Measurements from ENCODE around the gene OXTR. TPM values are rescaled to one million over a fixed set of nuclear protein-coding genes. Genes with fewer than 3 reads are reported as not detected.

OXTR gene
- polyA plus RNA-seq, 1 donor from 2014 or later: 1.7 TPM

GRCh38 chr3:8794247-8794646 lies 24.8 kb upstream of the OXTR start:
- no peak for TF ChIP-seq CTCF (IDR thresholded peaks at IDR 0.05; ENCODE audit: poor library complexity, severe bottlenecking)
- TF ChIP-seq POLR2AphosphoS5 (IDR thresholded peaks at IDR 0.05): no peak
- TF ChIP-seq RAD21 (conservative IDR thresholded peaks at IDR 0.05): no peak
- TF ChIP-seq TAF1 (IDR thresholded peaks at IDR 0.05; ENCODE audit: low read depth): no peak
- TF ChIP-seq SMC3 (conservative IDR thresholded peaks at IDR 0.05; ENCODE audit: poor library complexity): no peak
- no peak for TF ChIP-seq EP300 (conservative IDR thresholded peaks at IDR 0.05; ENCODE audit: poor library complexity, severe bottlenecking)
- TF ChIP-seq REST (IDR thresholded peaks at IDR 0.05; ENCODE audit: borderline replicate concordance): no peak
- no peak for TF ChIP-seq MXI1 (conservative IDR thresholded peaks at IDR 0.05; ENCODE audit: poor library complexity, severe bottlenecking)
- no peak for TF ChIP-seq EZH2 (IDR thresholded peaks at IDR 0.05; ENCODE audit: borderline replicate concordance, insufficient read depth, low read length, poor library complexity, severe bottlenecking)
- H3K9ac ChIP-seq (ENCODE audit: low read length): no peak overlapping the region
- no peaks in the 10 kb centered on the region for H3K9me2 ChIP-seq (ENCODE audit: insufficient read depth, low read length)
- no peaks in the 10 kb centered on the region for H3K36me3 ChIP-seq (ENCODE audit: insufficient read depth, low read length)
- no peak overlapping the region for H3K4me2 ChIP-seq (ENCODE audit: low read length)
- no peak overlapping the region for H2AFZ ChIP-seq (ENCODE audit: low read depth, low read length)
- H4K20me1 ChIP-seq (ENCODE audit: insufficient read depth): no peaks in the 10 kb centered on the region
- H3F3A ChIP-seq (ENCODE audit: insufficient read depth, low read length, poor library complexity, severe bottlenecking): no peaks in the 10 kb centered on the region
- H3K27me3 ChIP-seq (ENCODE audit: insufficient read depth, low read depth, low read length): no peaks in the 10 kb centered on the region
- H3K4me3 ChIP-seq (ENCODE audit: low read length): no peak overlapping the region
- H3K79me2 ChIP-seq (replicated peaks; ENCODE audit: insufficient read depth, low read length): no peaks in the 10 kb centered on the region
- H3K9me3 ChIP-seq (ENCODE audit: low read length): no peaks in the 10 kb centered on the region
- no peak overlapping the region for H3K27ac ChIP-seq (ENCODE audit: low read length)

- Histone ChIP-seq H3K9me3 (ENCODE audit: low read length) (no peaks in the 10 kb centered on the region), H3K27ac (ENCODE audit: low read length) (no peak overlapping the region), H4K20me1 (ENCODE audit: insufficient read depth) (no peaks in the 10 kb centered on the region), H3K4me3 (ENCODE audit: low read length) (no peak overlapping the region), H3K27me3 (ENCODE audit: insufficient read depth, low read depth, low read length) (no peaks in the 10 kb centered on the region), H3K79me2 (replicated peaks; ENCODE audit: insufficient read depth, low read length) (no peaks in the 10 kb centered on the region), H3K9ac (ENCODE audit: low read length) (no peak overlapping the region), H2AFZ (ENCODE audit: low read depth, low read length) (no peak overlapping the region), H3K4me2 (ENCODE audit: low read length) (no peak overlapping the region), H3K36me3 (ENCODE audit: insufficient read depth, low read length) (no peaks in the 10 kb centered on the region), H3K9me2 (ENCODE audit: insufficient read depth, low read length) (no peaks in the 10 kb centered on the region), H3F3A (ENCODE audit: insufficient read depth, low read length, poor library complexity, severe bottlenecking) (no peaks in the 10 kb centered on the region)
- TF ChIP-seq TAF1 (IDR thresholded peaks at IDR 0.05; ENCODE audit: low read depth) (no peak), MXI1 (conservative IDR thresholded peaks at IDR 0.05; ENCODE audit: poor library complexity, severe bottlenecking) (no peak)
Observed at GRCh38 chr3:8793242-8793641, 23.8 kb upstream of the OXTR start.

- Histone ChIP-seq H3K27me3 (ENCODE audit: insufficient read depth, low read depth, low read length) (no peaks in the 10 kb centered on the region), H3K9me3 (ENCODE audit: low read length) (no peaks in the 10 kb centered on the region), H3K9ac (ENCODE audit: low read length) (no peak overlapping the region), H3K27ac (ENCODE audit: low read length) (no peak overlapping the region), H3K9me2 (ENCODE audit: insufficient read depth, low read length) (no peaks in the 10 kb centered on the region), H3K79me2 (replicated peaks; ENCODE audit: insufficient read depth, low read length) (no peaks in the 10 kb centered on the region), H3F3A (ENCODE audit: insufficient read depth, low read length, poor library complexity, severe bottlenecking) (no peaks in the 10 kb centered on the region), H3K4me3 (ENCODE audit: low read length) (no peak overlapping the region), H2AFZ (ENCODE audit: low read depth, low read length) (no peak overlapping the region), H3K4me2 (ENCODE audit: low read length) (no peak overlapping the region), H4K20me1 (ENCODE audit: insufficient read depth) (no peaks in the 10 kb centered on the region), H3K36me3 (ENCODE audit: insufficient read depth, low read length) (no peaks in the 10 kb centered on the region)
- TF ChIP-seq SMC3 (conservative IDR thresholded peaks at IDR 0.05; ENCODE audit: poor library complexity) (no peak), CTCF (IDR thresholded peaks at IDR 0.05; ENCODE audit: poor library complexity, severe bottlenecking) (no peak), EP300 (conservative IDR thresholded peaks at IDR 0.05; ENCODE audit: poor library complexity, severe bottlenecking) (no peak), POLR2AphosphoS5 (IDR thresholded peaks at IDR 0.05) (no peak), REST (IDR thresholded peaks at IDR 0.05; ENCODE audit: borderline replicate concordance) (no peak), TAF1 (IDR thresholded peaks at IDR 0.05; ENCODE audit: low read depth) (no peak), MXI1 (conservative IDR thresholded peaks at IDR 0.05; ENCODE audit: poor library complexity, severe bottlenecking) (no peak), EZH2 (IDR thresholded peaks at IDR 0.05; ENCODE audit: borderline replicate concordance, insufficient read depth, low read length, poor library complexity, severe bottlenecking) (no peak), RAD21 (conservative IDR thresholded peaks at IDR 0.05) (no peak)
Observed at GRCh38 chr3:8790529-8790928, 21.1 kb upstream of the OXTR start.
